ENCODE data around the gene KCNB1.

GRCh38 chr20:49315580-49315979 is 166.9 kb downstream of the KCNB1 start:
- TF ChIP-seq CTCF (IDR thresholded peaks at IDR 0.05; ENCODE audit: low read depth, low read length) (no peak), EZH2phosphoT487 (IDR thresholded peaks at IDR 0.05; ENCODE audit: low read depth) (no peak)

All from OCI-LY3 (cell line).